Ascending aorta (tissue), 2 donors: ENCODE results near the gene SHD. TPM values are rescaled to one million over a fixed set of nuclear protein-coding genes. Genes with fewer than 3 reads are reported as not detected.
"Not testable (repeated sequence)": the region's sequence is repeated elsewhere in the genome, so short reads cannot be mapped to it uniquely, and the experiment has no call there.

Experiments used
- DNase-seq, 2 donors: peaks; one replicate each; pipeline ENCODE4 v3.0.0-alpha.2; 2019; ENCODE audit warnings: low spot score in 2 of 2
- H3K27ac ChIP-seq, 2 donors: fragments of 200-600 bp; sonication (generic); one replicate each; pipeline ENCODE4 v1.5.1; 2016 to 2017; ENCODE audit warnings: mild to moderate bottlenecking in 1 of 2
- H3K27me3 ChIP-seq: fragments of 200-600 bp; sonication (generic); one replicate; pipeline ENCODE4 v1.5.1; 2017
- H3K36me3 ChIP-seq, 2 donors: fragments of 200-600 bp; sonication (generic); one replicate each; pipeline ENCODE4 v1.5.1; 2016
- H3K4me1 ChIP-seq, 2 donors: fragments of 200-600 bp; sonication (generic); one replicate each; pipeline ENCODE4 v1.5.1; 2016 to 2017; ENCODE audit warnings: mild to moderate bottlenecking in 1 of 2
- H3K4me3 ChIP-seq, 2 donors: fragments of 200-600 bp; sonication (generic); one replicate each; pipeline ENCODE4 v1.5.1; 2016 to 2017; ENCODE audit warnings: mild to moderate bottlenecking in 1 of 2
- H3K9me3 ChIP-seq, 2 donors: fragments of 200-600 bp; sonication (generic); one replicate each; pipeline ENCODE4 v1.5.1; 2016
- CTCF ChIP-seq, 3 experiments: fragments of 200-600 bp in 2 of 3; fragments of 450-650 bp in 1 of 3; sonication (generic) in 2 of 3; IDR thresholded peaks; one replicate each; pipeline ENCODE4 v1.5.1; 2016 to 2019; ENCODE audit warnings: antibody characterized with exemption in 3 of 3, mild to moderate bottlenecking in 1 of 3, moderate library complexity in 1 of 3
- intact Hi-C: fragments of 100-400 bp; cut with DNase I; formaldehyde crosslinking; loops from one replicate; pipeline ENCODE4 v1.15.1; 2023
- total RNA-seq: library from RNA; depleted of rRNA; stranded (reverse); fragments of >200 nt; gene quantifications from one replicate; pipeline ENCODE4 v1.1.0, GENCODE V29; 2016

The SHD gene
- total RNA-seq, 1 donor from 2014 or later = not detected

GRCh38 chr19:4234142-4234861 lies 44.8 kb upstream of the SHD start:
- Histone ChIP-seq H3K27me3 (no peaks in the 10 kb centered on the region), H3K27ac (no peak overlapping the region), H3K9me3 (no peaks in the 10 kb centered on the region), H3K4me3 (no peak overlapping the region), H3K4me1 (no peaks in the 10 kb centered on the region), H3K36me3 (no peaks in the 10 kb centered on the region)
- DNase-seq = no peak
- TF ChIP-seq CTCF (IDR thresholded peaks at IDR 0.05) = no peak
- intact Hi-C loops = no loop called here

GRCh38 chr19:4234862-4235201 lies 44.2 kb upstream of the SHD start:
- no peak for DNase-seq
- Histone ChIP-seq H3K9me3 (no peaks in the 10 kb centered on the region), H3K27ac (no peak overlapping the region), H3K36me3 (no peaks in the 10 kb centered on the region), H3K4me3 (no peak overlapping the region), H3K27me3 (no peaks in the 10 kb centered on the region), H3K4me1 (no peaks in the 10 kb centered on the region)
- TF ChIP-seq CTCF (IDR thresholded peaks at IDR 0.05) = no peak
- intact Hi-C loops = no loop called here

- H3K9me3 ChIP-seq, DNase-seq, intact Hi-C loops, H3K27ac ChIP-seq, H3K4me1 ChIP-seq, H3K36me3 ChIP-seq, H3K27me3 ChIP-seq, H3K4me3 ChIP-seq: not testable (repeated sequence)
Measured at GRCh38 chr19:4237510-4237909, 41.6 kb upstream of the SHD start.

- H3K27me3 ChIP-seq = no peaks in the 10 kb centered on the region
- no peaks in the 10 kb centered on the region for H3K4me1 ChIP-seq
- H3K4me3 ChIP-seq = no peak overlapping the region
- DNase-seq = no peak
- intact Hi-C loops = no loop called here
- TF ChIP-seq CTCF (IDR thresholded peaks at IDR 0.05) = no peak
- H3K36me3 ChIP-seq = no peaks in the 10 kb centered on the region
- H3K27ac ChIP-seq = no peak overlapping the region
- H3K9me3 ChIP-seq = peaks cover 0 to 4% of the 10 kb centered on the region in 2 donors
Measured at GRCh38 chr19:4238831-4239230, 40.2 kb upstream of the SHD start.

GRCh38 chr19:4241824-4242430 lies 37.1 kb upstream of the SHD start:
- H3K9me3 ChIP-seq = peaks cover 0 to 4% of the 10 kb centered on the region in 2 donors
- no peak overlapping the region for H3K4me3 ChIP-seq
- intact Hi-C loops = loop anchor here (10.0 kb wide), 1 partner anchor 737 kb away; the partner anchor contains the start of genes DOHH and FZR1
- H3K36me3 ChIP-seq = no peaks in the 10 kb centered on the region
- H3K27ac ChIP-seq = no peak overlapping the region
- no peak for TF ChIP-seq CTCF (IDR thresholded peaks at IDR 0.05)
- DNase-seq = no peak
- no peaks in the 10 kb centered on the region for H3K27me3 ChIP-seq
- H3K4me1 ChIP-seq = no peaks in the 10 kb centered on the region

GRCh38 chr19:4245938-4246337 lies 33.1 kb upstream of the SHD start:
- not testable (repeated sequence) for H3K27ac ChIP-seq

More at GRCh38 chr19:4245938-4246337, 33.1 kb upstream of the SHD start:
- DNase-seq, H3K4me1 ChIP-seq, H3K4me3 ChIP-seq, H3K9me3 ChIP-seq, H3K27me3 ChIP-seq: not testable (repeated sequence)
- H3K36me3 ChIP-seq = peaks cover 20 to 23% of the 10 kb centered on the region in 2 donors
- intact Hi-C loops = loop anchor here (1.0 to 10.0 kb wide), 6 partner anchors 64 to 741 kb away; partner anchors contain the start of genes ANKRD24, DOHH, FZR1 and HDGFL2
